Activated naive CD4-positive, alpha-beta T cell (primary cell): ENCODE measurements around the gene TNIP1.

Source experiments
- DNase-seq, 4 experiments: peaks; one replicate each; lab custom pipeline; 2025; lab: John Stamatoyannopoulos, UW

TNIP1 gene

GRCh38 chr5:150999704-151000442 is 81.0 kb downstream of the TNIP1 start:
- no peak for DNase-seq

GRCh38 chr5:150993826-150994412 is 86.9 kb downstream of the TNIP1 start:
- DNase-seq, result no peak

DNA sequence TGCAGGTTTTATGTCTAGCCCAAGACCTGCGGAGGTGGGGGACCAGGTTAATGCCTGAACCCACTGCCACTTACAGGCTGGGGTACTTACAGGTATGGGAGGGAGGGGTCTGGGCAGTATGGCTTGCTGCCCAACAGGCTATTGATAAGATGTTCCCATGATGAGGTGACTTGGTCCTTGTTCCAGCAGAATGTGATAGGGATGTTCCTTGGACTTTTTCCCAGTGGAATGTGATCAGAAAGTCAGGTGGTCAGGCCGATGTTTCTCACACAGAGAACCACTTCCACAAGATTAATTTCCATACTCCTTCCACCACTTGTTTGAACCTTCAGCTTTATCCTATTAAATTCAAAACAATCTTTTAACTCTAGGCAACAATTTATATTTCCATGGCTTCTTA is 87.4 kb downstream of the TNIP1 start:
- DNase-seq, result no peak

DNA sequence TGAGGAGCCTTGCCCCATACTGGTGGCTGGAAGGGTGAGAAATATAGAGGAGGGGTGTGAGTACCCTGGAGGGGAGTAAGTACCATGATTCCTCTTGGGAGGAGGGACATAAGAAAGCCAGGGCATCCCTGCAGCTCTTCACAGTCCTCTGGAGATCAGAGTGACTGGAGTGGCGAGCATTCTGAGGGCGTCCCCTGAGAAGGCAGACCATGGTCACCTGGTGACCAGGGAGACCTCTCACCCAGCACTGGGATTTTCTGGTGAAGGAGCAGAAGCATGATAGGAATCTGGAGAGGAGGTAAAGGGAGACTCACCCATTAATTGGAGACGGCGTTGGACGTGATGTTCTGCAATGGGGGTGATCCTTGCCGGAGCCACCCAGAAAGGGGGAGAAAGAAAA is 88.1 kb downstream of the TNIP1 start:
- DNase-seq, result no peak

- no peak for DNase-seq
Measured at GRCh38 chr5:150989695-150990094, 91.1 kb downstream of the TNIP1 start.

GRCh38 chr5:150987746-150988145 is 93.1 kb downstream of the TNIP1 start:
- DNase-seq, result no peak
